Colonic mucosa (tissue), 4 donors: ENCODE measurements around the gene RNASEH2C. TPM values are rescaled to one million over a fixed set of nuclear protein-coding genes. Genes with fewer than 3 reads are reported as not detected.
"Not testable (repeated sequence)": the region's sequence is repeated elsewhere in the genome, so short reads cannot be mapped to it uniquely, and the experiment has no call there.

Experiments used
- DNase-seq: peaks from one replicate; pipeline ENCODE4 v3.0.0-alpha.2; 2020
- H3K27ac ChIP-seq: fragments of 200-600 bp; one replicate; pipeline ENCODE4 v1.8.0; 2021
- H3K27me3 ChIP-seq: fragments of 200-600 bp; one replicate; pipeline ENCODE4 v1.8.0; 2021
- H3K36me3 ChIP-seq: fragments of 200-600 bp; one replicate; pipeline ENCODE4 v1.8.0; 2021
- H3K4me1 ChIP-seq: fragments of 200-600 bp; one replicate; pipeline ENCODE4 v1.8.0; 2021; ENCODE audit warnings: mild to moderate bottlenecking
- H3K4me3 ChIP-seq: fragments of 200-600 bp; one replicate; pipeline ENCODE4 v1.8.0; 2021
- H3K9ac ChIP-seq, 2 donors: one replicate each; pipeline ENCODE4 v1.7.0; 2013; ENCODE audit warnings: control low read depth in 2 of 2, low read depth in 2 of 2, low read length in 2 of 2
- H3K9me3 ChIP-seq: fragments of 200-600 bp; one replicate; pipeline ENCODE4 v1.8.0; 2021
- CTCF ChIP-seq: fragments of 200-600 bp; IDR thresholded peaks from one replicate; pipeline ENCODE4 v1.8.0; 2022; ENCODE audit warnings: antibody characterized with exemption, mild to moderate bottlenecking
- intact Hi-C: fragments of 100-400 bp; cut with DNase I; formaldehyde crosslinking; loops from one replicate; pipeline ENCODE4 v1.14.1; 2022
- total RNA-seq, 2 donors: library from RNA; stranded (reverse); fragmentation: NEBNext Ultra II Directional in 1 of 2; extraction: Animal tissue kit (Norgen Biotek cat#: 25700) in 1 of 2; gene quantifications; one replicate each; pipeline ENCODE4 v1.2.1, GENCODE V29; 2021
- donor health status: healthy.
- donor health status: DM: no; HTN: no; CAD: no.
- donor health status: DM: no; HTN: no; CAD: no.

Gene RNASEH2C
- total RNA-seq, 2 donors from 2014 or later: 26.1 to 58.1 TPM

GRCh38 chr11:65708451-65708850 is 12.1 kb downstream of the RNASEH2C start:
- TF ChIP-seq CTCF: no peak
- intact Hi-C loops: loop anchor here (10.0 kb wide), 1 partner anchor 84 kb away; no protein-coding TSS in a partner anchor
- no peaks in the 10 kb centered on the region for H3K9me3 ChIP-seq
- H3K27me3 ChIP-seq: no peaks in the 10 kb centered on the region
- DNase-seq: no peak
- H3K9ac ChIP-seq: no peak overlapping the region
- H3K27ac ChIP-seq: no peak overlapping the region
- H3K4me1 ChIP-seq: peaks cover 7% of the 10 kb centered on the region
- no peak overlapping the region for H3K4me3 ChIP-seq
- peaks cover under 1% of the 10 kb centered on the region for H3K36me3 ChIP-seq

- H3K27ac ChIP-seq, DNase-seq, H3K36me3 ChIP-seq, H3K9ac ChIP-seq, H3K4me1 ChIP-seq, H3K4me3 ChIP-seq, H3K9me3 ChIP-seq, H3K27me3 ChIP-seq: not testable (repeated sequence)
- intact Hi-C loops: loop anchor here (10.0 kb wide), 1 partner anchor 82 kb away; no protein-coding TSS in a partner anchor
Measured at GRCh38 chr11:65707002-65707401, 13.6 kb downstream of the RNASEH2C start.

- peak; percentile 82 for DNase-seq
- H3K36me3 ChIP-seq, H3K27me3 ChIP-seq, H3K9me3 ChIP-seq, H3K27ac ChIP-seq, H3K4me1 ChIP-seq, H3K9ac ChIP-seq, H3K4me3 ChIP-seq: not testable (repeated sequence)
- intact Hi-C loops: loop anchor here (10.0 kb wide), 1 partner anchor 82 kb away; no protein-coding TSS in a partner anchor
- TF ChIP-seq CTCF: peak; percentile 77
Measured at GRCh38 chr11:65706303-65706763, 14.3 kb downstream of the RNASEH2C start.

- H3K27me3 ChIP-seq: no peaks in the 10 kb centered on the region
- no peak overlapping the region for H3K9ac ChIP-seq
- H3K9me3 ChIP-seq: no peaks in the 10 kb centered on the region
- H3K36me3 ChIP-seq: no peaks in the 10 kb centered on the region
- intact Hi-C loops: loop anchor here (10.0 kb wide), 1 partner anchor 79 kb away; no protein-coding TSS in a partner anchor
- H3K27ac ChIP-seq: no peak overlapping the region
- no peak for TF ChIP-seq CTCF
- H3K4me3 ChIP-seq: no peak overlapping the region
- no peak for DNase-seq
- H3K4me1 ChIP-seq: no peaks in the 10 kb centered on the region
Measured at GRCh38 chr11:65703846-65704245, 16.8 kb downstream of the RNASEH2C start.

GRCh38 chr11:65701686-65702085 is 18.9 kb downstream of the RNASEH2C start:
- Histone ChIP-seq H3K4me1 (no peaks in the 10 kb centered on the region), H3K36me3 (no peaks in the 10 kb centered on the region), H3K27ac (no peak overlapping the region), H3K27me3 (no peaks in the 10 kb centered on the region), H3K9me3 (no peaks in the 10 kb centered on the region), H3K4me3 (no peak overlapping the region), H3K9ac (no peak overlapping the region)
- intact Hi-C loops: loop anchor here (10.0 kb wide), 1 partner anchor 77 kb away; no protein-coding TSS in a partner anchor
- DNase-seq: no peak
- TF ChIP-seq CTCF: no peak

GRCh38 chr11:65700399-65700798 is 20.2 kb downstream of the RNASEH2C start:
- H3K4me1 ChIP-seq: no peaks in the 10 kb centered on the region
- DNase-seq: no peak
- no peak overlapping the region for H3K4me3 ChIP-seq
- TF ChIP-seq CTCF: no peak
- no peaks in the 10 kb centered on the region for H3K36me3 ChIP-seq
- H3K9me3 ChIP-seq: no peaks in the 10 kb centered on the region
- H3K27ac ChIP-seq: no peak overlapping the region
- no peak overlapping the region for H3K9ac ChIP-seq
- H3K27me3 ChIP-seq: no peaks in the 10 kb centered on the region
- intact Hi-C loops: loop anchor here (10.0 kb wide), 1 partner anchor 76 kb away; no protein-coding TSS in a partner anchor
